A204.1 (cell line): ENCODE data around the gene GALNT11.

ENCODE experiments used
- FAIRE-seq: peaks from 2 replicates; lab custom pipeline; 2012; peaks lifted over from hg19 to GRCh38; lab: Jason Lieb, UNC

GALNT11 gene

GRCh38 chr7:152152267-152152666, 126.8 kb downstream of the GALNT11 start:
- FAIRE-seq = no peak

- no peak for FAIRE-seq
Observed at GRCh38 chr7:152158801-152159587, 133.5 kb downstream of the GALNT11 start.

- FAIRE-seq = no peak
Observed at GRCh38 chr7:152161171-152161570, 135.7 kb downstream of the GALNT11 start.

- FAIRE-seq = no peak
Observed at GRCh38 chr7:152162287-152162686, 136.8 kb downstream of the GALNT11 start.
